Measurements from ENCODE around the gene BEND7. TPM values are rescaled to one million over a fixed set of nuclear protein-coding genes. Genes with fewer than 3 reads are reported as not detected.

BEND7 gene
- polyA plus RNA-seq, 1 of the 3 experiments (the other 2 are of a cell fraction) = 9.2 TPM

DNA sequence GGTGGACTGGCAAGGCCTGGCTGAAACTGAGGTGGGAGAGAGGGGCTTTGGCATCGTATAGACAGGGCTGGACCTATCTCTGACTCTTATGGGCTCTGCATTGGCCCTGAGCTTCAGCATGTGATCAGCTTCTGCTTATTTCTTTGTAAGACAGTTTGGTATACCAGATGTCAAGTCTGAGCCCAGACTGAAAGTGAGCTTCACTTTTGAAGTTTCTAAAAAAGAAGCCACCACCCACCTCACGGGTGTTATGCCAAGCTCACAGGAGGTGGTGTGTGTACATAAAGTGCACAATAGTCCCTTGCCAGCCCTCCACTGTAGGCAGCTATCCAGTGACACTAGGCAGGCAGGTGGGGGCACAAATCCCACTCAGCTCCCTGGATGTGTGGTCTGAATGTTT lies 112.1 kb downstream of the BEND7 start:
- no peak overlapping the region for H3K4me2 ChIP-seq
- no peaks in the 10 kb centered on the region for H3K27me3 ChIP-seq (ENCODE audit: insufficient read depth)
- ChIA-PET CTCF (interaction anchor here (1.4 to 5.1 kb wide), 2 partner anchors 24 to 124 kb away, joined by 3 to 26 read pairs; no protein-coding TSS in a partner anchor), POLR2A (no interaction called here)
- H2AFZ ChIP-seq (ENCODE audit: low read depth) = no peak overlapping the region
- TF ChIP-seq TCF12 (IDR thresholded peaks at IDR 0.05) (no peak), EZH2phosphoT487 (IDR thresholded peaks at IDR 0.05; ENCODE audit: borderline replicate concordance, low read depth) (no peak), TEAD4 (IDR thresholded peaks at IDR 0.05; ENCODE audit: borderline replicate concordance, insufficient read depth) (no peak), CHD2 (IDR thresholded peaks at IDR 0.05; ENCODE audit: low read length, partially characterized antibody) (no peak), FOSL2 (IDR thresholded peaks at IDR 0.05; ENCODE audit: borderline replicate concordance, low read depth) (no peak)
- TF ChIP-seq, protein P1, sequence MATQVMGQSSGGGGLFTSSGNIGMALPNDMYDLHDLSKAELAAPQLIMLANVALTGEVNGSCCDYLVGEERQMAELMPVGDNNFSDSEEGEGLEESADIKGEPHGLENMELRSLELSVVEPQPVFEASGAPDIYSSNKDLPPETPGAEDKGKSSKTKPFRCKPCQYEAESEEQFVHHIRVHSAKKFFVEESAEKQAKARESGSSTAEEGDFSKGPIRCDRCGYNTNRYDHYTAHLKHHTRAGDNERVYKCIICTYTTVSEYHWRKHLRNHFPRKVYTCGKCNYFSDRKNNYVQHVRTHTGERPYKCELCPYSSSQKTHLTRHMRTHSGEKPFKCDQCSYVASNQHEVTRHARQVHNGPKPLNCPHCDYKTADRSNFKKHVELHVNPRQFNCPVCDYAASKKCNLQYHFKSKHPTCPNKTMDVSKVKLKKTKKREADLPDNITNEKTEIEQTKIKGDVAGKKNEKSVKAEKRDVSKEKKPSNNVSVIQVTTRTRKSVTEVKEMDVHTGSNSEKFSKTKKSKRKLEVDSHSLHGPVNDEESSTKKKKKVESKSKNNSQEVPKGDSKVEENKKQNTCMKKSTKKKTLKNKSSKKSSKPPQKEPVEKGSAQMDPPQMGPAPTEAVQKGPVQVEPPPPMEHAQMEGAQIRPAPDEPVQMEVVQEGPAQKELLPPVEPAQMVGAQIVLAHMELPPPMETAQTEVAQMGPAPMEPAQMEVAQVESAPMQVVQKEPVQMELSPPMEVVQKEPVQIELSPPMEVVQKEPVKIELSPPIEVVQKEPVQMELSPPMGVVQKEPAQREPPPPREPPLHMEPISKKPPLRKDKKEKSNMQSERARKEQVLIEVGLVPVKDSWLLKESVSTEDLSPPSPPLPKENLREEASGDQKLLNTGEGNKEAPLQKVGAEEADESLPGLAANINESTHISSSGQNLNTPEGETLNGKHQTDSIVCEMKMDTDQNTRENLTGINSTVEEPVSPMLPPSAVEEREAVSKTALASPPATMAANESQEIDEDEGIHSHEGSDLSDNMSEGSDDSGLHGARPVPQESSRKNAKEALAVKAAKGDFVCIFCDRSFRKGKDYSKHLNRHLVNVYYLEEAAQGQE (IDR thresholded peaks at IDR 0.05; ENCODE audit: low read depth, low read length) = no peak
- TF ChIP-seq, protein P2, sequence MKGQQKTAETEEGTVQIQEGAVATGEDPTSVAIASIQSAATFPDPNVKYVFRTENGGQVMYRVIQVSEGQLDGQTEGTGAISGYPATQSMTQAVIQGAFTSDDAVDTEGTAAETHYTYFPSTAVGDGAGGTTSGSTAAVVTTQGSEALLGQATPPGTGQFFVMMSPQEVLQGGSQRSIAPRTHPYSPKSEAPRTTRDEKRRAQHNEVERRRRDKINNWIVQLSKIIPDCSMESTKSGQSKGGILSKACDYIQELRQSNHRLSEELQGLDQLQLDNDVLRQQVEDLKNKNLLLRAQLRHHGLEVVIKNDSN (IDR thresholded peaks at IDR 0.05; ENCODE audit: borderline replicate concordance, low read depth) = no peak
- H3K27ac ChIP-seq (ENCODE audit: low read depth in 2 of 2, low read length in 1 of 2) = no peak overlapping the region
- H3K36me3 ChIP-seq (replicated peaks in 1 of 2; ENCODE audit: control insufficient read depth in 1 of 2, insufficient read depth in 2 of 2, low read length in 1 of 2) = no peaks in the 10 kb centered on the region
- no peaks in the 10 kb centered on the region for H3K4me1 ChIP-seq (ENCODE audit: control insufficient read depth in 1 of 2, insufficient read depth in 2 of 2, low read depth in 1 of 2, low read length in 1 of 2)
- DNase-seq = no peak
- H3K9me3 ChIP-seq = no peaks in the 10 kb centered on the region
- no peaks in the 10 kb centered on the region for H3F3A ChIP-seq (replicated peaks; ENCODE audit: insufficient read depth)
- H3K79me2 ChIP-seq (ENCODE audit: insufficient read depth) = no peaks in the 10 kb centered on the region
- H4K20me1 ChIP-seq (ENCODE audit: insufficient read depth) = no peaks in the 10 kb centered on the region
- no peak overlapping the region for H3K9ac ChIP-seq
- H3K4me3 ChIP-seq (ENCODE audit: low read depth in 2 of 2, low read length in 1 of 2) = no peak overlapping the region
- no peaks in the 10 kb centered on the region for H3K9me2 ChIP-seq
- 33% methylated on average over 1 of the region's 2 CpGs for whole genome bisulfite sequencing (ENCODE audit: low lambda C conversion rate)

DNA sequence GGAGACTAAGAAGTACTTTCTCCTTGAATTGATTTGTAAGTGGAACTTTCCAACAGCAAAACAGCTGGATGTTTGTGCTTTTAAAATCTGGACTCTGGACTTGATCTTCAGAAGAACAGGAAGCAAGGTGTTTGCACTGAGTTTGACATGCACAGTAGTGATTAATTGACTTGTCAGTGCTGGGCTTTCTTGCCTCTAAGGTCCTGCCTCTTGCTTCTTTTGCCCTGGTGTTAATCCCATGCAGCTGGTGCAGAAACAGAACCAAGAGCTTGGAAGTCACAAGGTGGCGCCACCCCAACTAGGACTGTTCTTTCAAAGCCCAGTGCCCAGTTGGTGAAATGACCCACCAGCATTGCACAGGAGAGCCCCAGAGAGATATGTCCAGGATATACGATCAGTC lies 114.0 kb downstream of the BEND7 start:
- Histone ChIP-seq H3K36me3 (replicated peaks in 1 of 2; ENCODE audit: control insufficient read depth in 1 of 2, insufficient read depth in 2 of 2, low read length in 1 of 2) (no peaks in the 10 kb centered on the region), H3K9me2 (no peaks in the 10 kb centered on the region), H3K27ac (ENCODE audit: low read depth in 2 of 2, low read length in 1 of 2) (no peak overlapping the region), H3K4me2 (no peak overlapping the region), H2AFZ (ENCODE audit: low read depth) (no peak overlapping the region), H4K20me1 (ENCODE audit: insufficient read depth) (no peaks in the 10 kb centered on the region), H3K79me2 (ENCODE audit: insufficient read depth) (no peaks in the 10 kb centered on the region), H3K27me3 (ENCODE audit: insufficient read depth) (no peaks in the 10 kb centered on the region), H3K4me1 (ENCODE audit: control insufficient read depth in 1 of 2, insufficient read depth in 2 of 2, low read depth in 1 of 2, low read length in 1 of 2) (no peaks in the 10 kb centered on the region), H3K4me3 (ENCODE audit: low read depth in 2 of 2, low read length in 1 of 2) (no peak overlapping the region), H3F3A (replicated peaks; ENCODE audit: insufficient read depth) (no peaks in the 10 kb centered on the region), H3K9ac (no peak overlapping the region), H3K9me3 (no peaks in the 10 kb centered on the region)
- ChIA-PET POLR2A (no interaction called here), CTCF (interaction anchor here (0.8 to 5.1 kb wide), 7 partner anchors 8 to 122 kb away, joined by 3 to 26 read pairs (median 4); no protein-coding TSS in a partner anchor)
- DNase-seq = peak; percentile 36
- 63% methylated on average over 2 of the region's 2 CpGs for WGBS (ENCODE audit: low lambda C conversion rate)
- TF ChIP-seq, protein P3, sequence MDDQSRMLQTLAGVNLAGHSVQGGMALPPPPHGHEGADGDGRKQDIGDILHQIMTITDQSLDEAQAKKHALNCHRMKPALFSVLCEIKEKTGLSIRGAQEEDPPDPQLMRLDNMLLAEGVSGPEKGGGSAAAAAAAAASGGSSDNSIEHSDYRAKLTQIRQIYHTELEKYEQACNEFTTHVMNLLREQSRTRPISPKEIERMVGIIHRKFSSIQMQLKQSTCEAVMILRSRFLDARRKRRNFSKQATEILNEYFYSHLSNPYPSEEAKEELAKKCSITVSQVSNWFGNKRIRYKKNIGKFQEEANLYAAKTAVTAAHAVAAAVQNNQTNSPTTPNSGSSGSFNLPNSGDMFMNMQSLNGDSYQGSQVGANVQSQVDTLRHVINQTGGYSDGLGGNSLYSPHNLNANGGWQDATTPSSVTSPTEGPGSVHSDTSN (IDR thresholded peaks at IDR 0.05) = no peak
- TF ChIP-seq RAD21 (IDR thresholded peaks at IDR 0.05; ENCODE audit: low read length) (peak; percentile 35), FOSL2 (IDR thresholded peaks at IDR 0.05; ENCODE audit: borderline replicate concordance, low read depth) (no peak), TAF1 (IDR thresholded peaks at IDR 0.05; ENCODE audit: borderline replicate concordance, low read depth, low read length) (no peak), NRF1 (IDR thresholded peaks at IDR 0.05; ENCODE audit: low read depth, low read length) (no peak), POLR2AphosphoS5 (IDR thresholded peaks at IDR 0.05; ENCODE audit: low read depth, low read length) (no peak), MEF2A (IDR thresholded peaks at IDR 0.05; ENCODE audit: borderline replicate concordance, low read depth) (no peak), SIN3A (IDR thresholded peaks at IDR 0.05; ENCODE audit: borderline replicate concordance, low read depth, low read length) (no peak), RCOR1 (IDR thresholded peaks at IDR 0.05; ENCODE audit: low read length) (no peak)
- TF ChIP-seq, protein P4, sequence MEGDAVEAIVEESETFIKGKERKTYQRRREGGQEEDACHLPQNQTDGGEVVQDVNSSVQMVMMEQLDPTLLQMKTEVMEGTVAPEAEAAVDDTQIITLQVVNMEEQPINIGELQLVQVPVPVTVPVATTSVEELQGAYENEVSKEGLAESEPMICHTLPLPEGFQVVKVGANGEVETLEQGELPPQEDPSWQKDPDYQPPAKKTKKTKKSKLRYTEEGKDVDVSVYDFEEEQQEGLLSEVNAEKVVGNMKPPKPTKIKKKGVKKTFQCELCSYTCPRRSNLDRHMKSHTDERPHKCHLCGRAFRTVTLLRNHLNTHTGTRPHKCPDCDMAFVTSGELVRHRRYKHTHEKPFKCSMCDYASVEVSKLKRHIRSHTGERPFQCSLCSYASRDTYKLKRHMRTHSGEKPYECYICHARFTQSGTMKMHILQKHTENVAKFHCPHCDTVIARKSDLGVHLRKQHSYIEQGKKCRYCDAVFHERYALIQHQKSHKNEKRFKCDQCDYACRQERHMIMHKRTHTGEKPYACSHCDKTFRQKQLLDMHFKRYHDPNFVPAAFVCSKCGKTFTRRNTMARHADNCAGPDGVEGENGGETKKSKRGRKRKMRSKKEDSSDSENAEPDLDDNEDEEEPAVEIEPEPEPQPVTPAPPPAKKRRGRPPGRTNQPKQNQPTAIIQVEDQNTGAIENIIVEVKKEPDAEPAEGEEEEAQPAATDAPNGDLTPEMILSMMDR (IDR thresholded peaks at IDR 0.05) = peak; percentile 33; the same call in 1 of the 2 replicates
- TF ChIP-seq, protein P5, sequence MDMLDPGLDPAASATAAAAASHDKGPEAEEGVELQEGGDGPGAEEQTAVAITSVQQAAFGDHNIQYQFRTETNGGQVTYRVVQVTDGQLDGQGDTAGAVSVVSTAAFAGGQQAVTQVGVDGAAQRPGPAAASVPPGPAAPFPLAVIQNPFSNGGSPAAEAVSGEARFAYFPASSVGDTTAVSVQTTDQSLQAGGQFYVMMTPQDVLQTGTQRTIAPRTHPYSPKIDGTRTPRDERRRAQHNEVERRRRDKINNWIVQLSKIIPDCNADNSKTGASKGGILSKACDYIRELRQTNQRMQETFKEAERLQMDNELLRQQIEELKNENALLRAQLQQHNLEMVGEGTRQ (IDR thresholded peaks at IDR 0.05; ENCODE audit: borderline replicate concordance, low read depth, low read length) = no peak
- TF ChIP-seq, protein P2 (IDR thresholded peaks at IDR 0.05; ENCODE audit: borderline replicate concordance, low read depth) = no peak
- TF ChIP-seq, protein P6, sequence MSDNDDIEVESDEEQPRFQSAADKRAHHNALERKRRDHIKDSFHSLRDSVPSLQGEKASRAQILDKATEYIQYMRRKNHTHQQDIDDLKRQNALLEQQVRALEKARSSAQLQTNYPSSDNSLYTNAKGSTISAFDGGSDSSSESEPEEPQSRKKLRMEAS (IDR thresholded peaks at IDR 0.05; ENCODE audit: low read depth) = no peak
